HCT116 (cell line): ENCODE measurements around the gene MSMP. TPM values are rescaled to one million over a fixed set of nuclear protein-coding genes. Genes with fewer than 3 reads are reported as not detected.

Experiments
- ATAC-seq: fragments of 200-7000 bp; cut with Tn5 transposase; 2 replicates; pipeline ENCODE4 v1.9.1; 2020; ENCODE audit warnings: mild to moderate bottlenecking, moderate library complexity
- BruUV-seq: library from RNA; stranded (reverse); fragments of 400-500 nt; replicated peaks from 2 replicates; lab custom pipeline; 2021; lab: Mats Ljungman, UMichigan
- CTCF ChIA-PET: fragments of 300-600 bp; sonication (Branson Sonifier 250); formaldehyde crosslinking; loops from one replicate; lab custom pipeline; 2021; ENCODE audit warnings: antibody characterized with exemption; lab: Charles Lee
- POLR2A ChIA-PET: fragments of 300-600, 350-600 bp; sonication (Branson Sonifier 250); formaldehyde crosslinking; loops from one replicate; lab custom pipeline; 2021; ENCODE audit warnings: antibody characterized with exemption; lab: Charles Lee
- RAD21 ChIA-PET, 2 experiments: fragments of 300-600 bp; sonication (Branson Sonifier 250); formaldehyde crosslinking; loops; one replicate each; lab custom pipeline; 2023; ENCODE audit warnings: low total read pairs in 2 of 2; ENCODE audit not compliant: uncharacterized antibody in 2 of 2, unreplicated experiment in 2 of 2, low non-redundant PET in 1 of 2; lab: Charles Lee
- DNase-seq: peaks from one replicate; pipeline ENCODE4 v3.0.0-alpha.2; 2010; ENCODE audit warnings: low read depth, low spot score
- H2AFZ ChIP-seq: fragments of 200-600 bp; shearing (Covaris generic), sonication (generic); 2 replicates; pipeline ENCODE4 v1.6.1; 2017; ENCODE audit warnings: low read depth, mixed run types, mixed read lengths, antibody characterized with exemption, low read length; ENCODE audit not compliant: poor library complexity, severe bottlenecking
- H3K27ac ChIP-seq: 2 replicates; pipeline ENCODE4 v1.5.1; 2012; ENCODE audit warnings: low read depth, low read length
- H3K27me3 ChIP-seq: fragments of 200-600 bp; sonication (generic); 2 replicates; pipeline ENCODE4 v1.6.1; 2016; ENCODE audit warnings: mixed run types, low read length, mixed read lengths; ENCODE audit not compliant: insufficient read depth
- H3K36me3 ChIP-seq, 2 experiments: fragments of 200-500 bp in 1 of 2; fragments of 200-600 bp in 1 of 2; sonication (Bioruptor generic) in 1 of 2; sonication (generic) in 1 of 2; 2 replicates each; pipeline versions ENCODE4 v1.5.1 to v1.6.1; 2014 to 2016; ENCODE audit warnings: low read length in 2 of 2, inconsistent platforms in 1 of 2, mixed read lengths in 1 of 2, mixed run types in 1 of 2; ENCODE audit not compliant: insufficient read depth in 2 of 2, control insufficient read depth in 1 of 2
- H3K4me1 ChIP-seq, 2 experiments: fragments of 200-600 bp in 1 of 2; sonication (generic) in 1 of 2; 2 replicates each; pipeline versions ENCODE4 v1.5.1 to v1.6.1; 2012 to 2017; ENCODE audit warnings: low read length in 2 of 2, inconsistent platforms in 1 of 2, mild to moderate bottlenecking in 1 of 2, mixed read lengths in 1 of 2, mixed run types in 1 of 2, moderate library complexity in 1 of 2; ENCODE audit not compliant: insufficient read depth in 2 of 2, control insufficient read depth in 1 of 2
- H3K4me2 ChIP-seq: fragments of 200-600 bp; sonication (generic); 2 replicates; pipeline ENCODE4 v1.6.1; 2017; ENCODE audit warnings: mixed run types, low read length, mixed read lengths
- H3K4me3 ChIP-seq, 2 experiments: fragments of 200-600 bp in 1 of 2; sonication (generic) in 1 of 2; replicated peaks in 1 of 2; 2 replicates each; pipeline ENCODE4 v1.5.1; 2011 to 2016; ENCODE audit warnings: low read length in 2 of 2, control low read depth in 1 of 2, low read depth in 1 of 2, mild to moderate bottlenecking in 1 of 2, mixed read lengths in 1 of 2, mixed run types in 1 of 2
- H3K79me2 ChIP-seq: fragments of 200-600 bp; sonication (generic); 2 replicates; pipeline ENCODE4 v1.6.1; 2017; ENCODE audit warnings: mild to moderate bottlenecking, mixed run types, low read length, moderate library complexity, mixed read lengths; ENCODE audit not compliant: insufficient read depth
- H3K9ac ChIP-seq: fragments of 200-600 bp; sonication (generic); 2 replicates; pipeline ENCODE4 v1.6.1; 2016; ENCODE audit warnings: low read length, mixed read lengths
- H3K9me2 ChIP-seq: fragments of 200-600 bp; sonication (generic), shearing (Covaris generic); 2 replicates; pipeline ENCODE4 v1.6.1; 2017; ENCODE audit warnings: mixed run types, mild to moderate bottlenecking, moderate library complexity; ENCODE audit not compliant: insufficient read depth
- H3K9me3 ChIP-seq, 2 experiments: fragments of 200-500 bp in 1 of 2; fragments of 200-600 bp in 1 of 2; sonication (Bioruptor generic) in 1 of 2; sonication (generic) in 1 of 2; 2 replicates each; pipeline ENCODE4 v1.6.1; 2014 to 2017; ENCODE audit warnings: low read length in 2 of 2, mixed read lengths in 2 of 2, inconsistent platforms in 1 of 2, low read depth in 1 of 2, mild to moderate bottlenecking in 1 of 2, mixed run types in 1 of 2, moderate library complexity in 1 of 2; ENCODE audit not compliant: control insufficient read depth in 1 of 2, insufficient read depth in 1 of 2
- H4K20me1 ChIP-seq: fragments of 200-600 bp; sonication (generic), shearing (Covaris generic); 2 replicates; pipeline ENCODE4 v1.6.1; 2017; ENCODE audit warnings: mixed run types, mild to moderate bottlenecking, moderate library complexity; ENCODE audit not compliant: insufficient read depth
- CBX3 ChIP-seq: IDR thresholded peaks from 2 replicates; pipeline ENCODE4 v1.6.1; 2012; ENCODE audit warnings: low read depth
- ELF1 ChIP-seq: IDR thresholded peaks from 2 replicates; pipeline ENCODE4 v1.6.1; 2012; ENCODE audit warnings: low read depth, borderline replicate concordance
- EZH2 ChIP-seq: fragments of 200-600 bp; sonication (generic); IDR thresholded peaks from 2 replicates; pipeline ENCODE4 v1.6.1; 2017; ENCODE audit warnings: antibody characterized with exemption, mixed run types
- FOSL1 ChIP-seq: IDR thresholded peaks from 2 replicates; pipeline ENCODE4 v1.6.1; 2012; ENCODE audit warnings: low read depth
- POLR2A ChIP-seq: IDR thresholded peaks from 2 replicates; pipeline ENCODE4 v1.7.0; 2011; ENCODE audit warnings: borderline replicate concordance; ENCODE audit not compliant: insufficient read depth, insufficient read length; ENCODE audit errors: extremely low read depth
- SIN3A ChIP-seq: IDR thresholded peaks from 2 replicates; pipeline ENCODE4 v1.6.1; 2012; ENCODE audit warnings: low read depth
- SP1 ChIP-seq: IDR thresholded peaks from 2 replicates; pipeline ENCODE4 v1.6.1; 2012; ENCODE audit warnings: low read depth
- TCF7L2 ChIP-seq: IDR thresholded peaks from 2 replicates; pipeline ENCODE4 v1.7.0; 2011; ENCODE audit warnings: borderline replicate concordance, inconsistent platforms; ENCODE audit not compliant: insufficient read depth, insufficient read length; ENCODE audit errors: extremely low read depth
- intact Hi-C: fragments of 100-400 bp; cut with micrococcal nuclease; formaldehyde crosslinking; loops from 2 replicates; pipeline ENCODE4 v1.10.0; 2022
- total RNA-seq: library from RNA; stranded (reverse); gene quantifications from one replicate; pipeline ENCODE4 v1.2.1, GENCODE V29; 2021; ENCODE audit not compliant: unreplicated experiment
- TF ChIP-seq, protein P1 (sequence below), 3 experiments: fragments of 200-600 bp in 1 of 3; sonication (generic) in 1 of 3; IDR thresholded peaks in 2 of 3; conservative IDR thresholded peaks in 1 of 3; 2 replicates each; pipeline ENCODE4 v1.5.1; 2012 to 2017; ENCODE audit warnings: low read depth in 2 of 3, low read length in 2 of 3, antibody characterized with exemption in 1 of 3, borderline replicate concordance in 1 of 3, control low read depth in 1 of 3, mild to moderate bottlenecking in 1 of 3, mixed read lengths in 1 of 3, mixed run types in 1 of 3, moderate library complexity in 1 of 3; ENCODE audit not compliant: insufficient read depth in 1 of 3

The MSMP gene
- total RNA-seq, 1 experiment from 2014 or later: 1.2 TPM

- no peaks in the 10 kb centered on the region for H3K9me2 ChIP-seq
- H3K27ac ChIP-seq: no peak overlapping the region
- no peak overlapping the region for H3K9ac ChIP-seq
- no peaks in the 10 kb centered on the region for H3K27me3 ChIP-seq
- TF ChIP-seq ELF1 (no peak), CBX3 (no peak), EZH2 (no peak), POLR2A (no peak), SIN3A (no peak), TCF7L2 (no peak), SP1 (no peak), FOSL1 (no peak)
- TF ChIP-seq, protein P1, sequence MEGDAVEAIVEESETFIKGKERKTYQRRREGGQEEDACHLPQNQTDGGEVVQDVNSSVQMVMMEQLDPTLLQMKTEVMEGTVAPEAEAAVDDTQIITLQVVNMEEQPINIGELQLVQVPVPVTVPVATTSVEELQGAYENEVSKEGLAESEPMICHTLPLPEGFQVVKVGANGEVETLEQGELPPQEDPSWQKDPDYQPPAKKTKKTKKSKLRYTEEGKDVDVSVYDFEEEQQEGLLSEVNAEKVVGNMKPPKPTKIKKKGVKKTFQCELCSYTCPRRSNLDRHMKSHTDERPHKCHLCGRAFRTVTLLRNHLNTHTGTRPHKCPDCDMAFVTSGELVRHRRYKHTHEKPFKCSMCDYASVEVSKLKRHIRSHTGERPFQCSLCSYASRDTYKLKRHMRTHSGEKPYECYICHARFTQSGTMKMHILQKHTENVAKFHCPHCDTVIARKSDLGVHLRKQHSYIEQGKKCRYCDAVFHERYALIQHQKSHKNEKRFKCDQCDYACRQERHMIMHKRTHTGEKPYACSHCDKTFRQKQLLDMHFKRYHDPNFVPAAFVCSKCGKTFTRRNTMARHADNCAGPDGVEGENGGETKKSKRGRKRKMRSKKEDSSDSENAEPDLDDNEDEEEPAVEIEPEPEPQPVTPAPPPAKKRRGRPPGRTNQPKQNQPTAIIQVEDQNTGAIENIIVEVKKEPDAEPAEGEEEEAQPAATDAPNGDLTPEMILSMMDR (IDR thresholded peaks at IDR 0.05 in 2 of 3, conservative IDR thresholded peaks at IDR 0.05 in 1 of 3; ENCODE audit: borderline replicate concordance in 1 of 3, insufficient read depth in 1 of 3, low read depth in 2 of 3, low read length in 2 of 3): no peak
- TF ChIP-seq, all 23 proteins: peak for 0
- BruUV-seq: no TSS peak
- Histone ChIP-seq H3K36me3 (0 out of 4 replicates have a peak, but pooled peaks cover 0 to 7% of the 10 kb centered on the region in 2 experiments), H2AFZ (no peak overlapping the region), H4K20me1 (no peaks in the 10 kb centered on the region), H3K4me2 (no peak overlapping the region), H3K9me3 (no peaks in the 10 kb centered on the region), H3K4me3 (no peak overlapping the region), H3K79me2 (no peaks in the 10 kb centered on the region), H3K4me1 (peaks cover 0 to 16% of the 10 kb centered on the region in 2 experiments; a peak in 2 of 4 replicates)
- DNase-seq (no peak), ATAC-seq (no peak)
- ChIA-PET POLR2A (no interaction called here), RAD21 (no interaction called here), CTCF (interaction anchor here (1.0 kb wide), 1 partner anchor 11 kb away, joined by 4 read pairs; no protein-coding TSS in a partner anchor)
- intact Hi-C loops: no loop called here
Observed at GRCh38 chr9:35801328-35802128, 47.5 kb upstream of the MSMP start.
